Left ventricle myocardium superior (tissue), 1 donor: ENCODE measurements around the gene C6orf62. TPM values are rescaled to one million over a fixed set of nuclear protein-coding genes. Genes with fewer than 3 reads are reported as not detected.
A peak's percentile ranks its signal among the peaks of the same experiment; 100 is the strongest.

Source experiments
- ATAC-seq: fragments of 200-7000 bp; cut with Tn5 transposase; one replicate; pipeline ENCODE4 v1.9.1; 2020; ENCODE audit warnings: mild to moderate bottlenecking, moderate library complexity
- DNase-seq: peaks from one replicate; pipeline ENCODE4 v3.0.0-alpha.2; 2020
- intact Hi-C: fragments of 100-400 bp; cut with micrococcal nuclease; formaldehyde crosslinking; loops from one replicate; pipeline ENCODE4 v1.11.0; 2022
- total RNA-seq: library from RNA; stranded (reverse); fragmentation: NEBNext Ultra II Directional; extraction: Animal tissue kit (Norgen Biotek cat#: 25700); gene quantifications from one replicate; pipeline ENCODE4 v1.2.1, GENCODE V29; 2021
- donor health status: DM: no; HTN: yes; CAD: no; lungs with severe emphysema.

The C6orf62 gene
- total RNA-seq, 1 donor from 2014 or later = 41.4 TPM

- intact Hi-C loops = no loop called here
- no peak for DNase-seq
- ATAC-seq = no peak
Observed at GRCh38 chr6:24709014-24709711, 9.8 kb downstream of the C6orf62 start.

- intact Hi-C loops = no loop called here
- ATAC-seq (no peak), DNase-seq (no peak)
Observed at GRCh38 chr6:24708612-24709011, 10.3 kb downstream of the C6orf62 start.

- no peak for ATAC-seq
- intact Hi-C loops = no loop called here
- no peak for DNase-seq
Observed at GRCh38 chr6:24704468-24704867, 14.5 kb downstream of the C6orf62 start.

GRCh38 chr6:24702720-24703282 lies 16.2 kb downstream of the C6orf62 start:
- ATAC-seq = no peak
- DNase-seq = no peak
- intact Hi-C loops = no loop called here

GRCh38 chr6:24699521-24700359 lies 19.2 kb downstream of the C6orf62 start:
- DNase-seq (no peak), ATAC-seq (no peak)
- intact Hi-C loops = no loop called here

- DNase-seq = no peak
- intact Hi-C loops = no loop called here
- no peak for ATAC-seq
Observed at GRCh38 chr6:24696097-24696496, 22.9 kb downstream of the C6orf62 start.

- intact Hi-C loops = loop anchor here (2.0 kb wide), 1 partner anchor 113 kb away; no protein-coding TSS in a partner anchor
- DNase-seq (peak; percentile 49), ATAC-seq (peak; percentile 78)
Observed at GRCh38 chr6:24695635-24696034, 23.3 kb downstream of the C6orf62 start.

- no peak for DNase-seq
- no peak for ATAC-seq
- intact Hi-C loops = loop anchor here (2.0 kb wide), 1 partner anchor 111 kb away; no protein-coding TSS in a partner anchor
Observed at GRCh38 chr6:24694198-24694597, 24.8 kb downstream of the C6orf62 start.

GRCh38 chr6:24692848-24693592 lies 25.9 kb downstream of the C6orf62 start:
- DNase-seq = no peak
- ATAC-seq = no peak
- intact Hi-C loops = no loop called here

GRCh38 chr6:24692415-24692814 lies 26.5 kb downstream of the C6orf62 start:
- no peak for ATAC-seq
- intact Hi-C loops = no loop called here
- no peak for DNase-seq

- DNase-seq (no peak), ATAC-seq (peak; percentile 75)
- intact Hi-C loops = no loop called here
Observed at GRCh38 chr6:24692003-24692402, 27.0 kb downstream of the C6orf62 start.

GRCh38 chr6:24691550-24691949 lies 27.4 kb downstream of the C6orf62 start:
- intact Hi-C loops = no loop called here
- ATAC-seq (no peak), DNase-seq (no peak)

- intact Hi-C loops = no loop called here
- no peak for DNase-seq
Observed at GRCh38 chr6:24690593-24690992, 28.4 kb downstream of the C6orf62 start.

GRCh38 chr6:24689964-24690363 lies 29.0 kb downstream of the C6orf62 start:
- DNase-seq (no peak), ATAC-seq (peak; percentile 17)
- intact Hi-C loops = no loop called here

More at GRCh38 chr6:24690593-24690992, 28.4 kb downstream of the C6orf62 start:
- no peak for ATAC-seq

GRCh38 chr6:24686946-24687345 lies 32.0 kb downstream of the C6orf62 start:
- intact Hi-C loops = no loop called here
- DNase-seq (no peak), ATAC-seq (no peak)

GRCh38 chr6:24686408-24686807 lies 32.5 kb downstream of the C6orf62 start:
- DNase-seq (no peak), ATAC-seq (no peak)
- intact Hi-C loops = no loop called here

- DNase-seq (no peak), ATAC-seq (no peak)
- intact Hi-C loops = no loop called here
Observed at GRCh38 chr6:24683297-24684296, 35.4 kb downstream of the C6orf62 start.

- intact Hi-C loops = no loop called here
- no peak for DNase-seq
- ATAC-seq = no peak
Observed at GRCh38 chr6:24680582-24680981, 38.4 kb downstream of the C6orf62 start.
